GM12891 (cell line): ENCODE data around the gene NRP1.

Experiments
- POLR2A ChIP-seq: IDR thresholded peaks from 2 replicates; pipeline ENCODE4 v1.6.1; 2011; ENCODE audit warnings: low read depth, low read length, control low read depth
- POLR2AphosphoS5 ChIP-seq: IDR thresholded peaks from 2 replicates; pipeline ENCODE4 v1.6.1; 2011; ENCODE audit warnings: low read depth, low read length, control low read depth
- SPI1 ChIP-seq: IDR thresholded peaks from 2 replicates; pipeline ENCODE4 v1.6.1; 2011; ENCODE audit warnings: low read depth, low read length, control low read depth
- TAF1 ChIP-seq: IDR thresholded peaks from 2 replicates; pipeline ENCODE4 v1.6.1; 2011; ENCODE audit warnings: low read depth, low read length, control low read depth

GRCh38 chr10:33196710-33197491 lies 137.6 kb downstream of the NRP1 start:
- no peak for TF ChIP-seq POLR2A
- TF ChIP-seq POLR2AphosphoS5: no peak
- no peak for TF ChIP-seq TAF1
- no peak for TF ChIP-seq SPI1
